Tibial artery (tissue), 4 donors: ENCODE results near the gene WIZ.

Experiments used
- DNase-seq, 2 donors: peaks; one replicate each; pipeline ENCODE4 v3.0.0-alpha.2; 2019
- H3K27ac ChIP-seq, 2 donors: fragments of 200-600 bp; sonication (generic) in 1 of 2; 1 replicate in 1 of 2; 2 replicates in 1 of 2; pipeline ENCODE4 v1.5.1; 2018 to 2019; ENCODE audit warnings: mild to moderate bottlenecking in 1 of 2
- H3K27me3 ChIP-seq, 2 donors: fragments of 200-600 bp; sonication (generic) in 1 of 2; one replicate each; pipeline versions ENCODE4 v1.5.1 to v1.6.0; 2016 to 2019
- H3K36me3 ChIP-seq, 3 donors: fragments of 200-600 bp; sonication (generic) in 2 of 3; one replicate each; pipeline ENCODE4 v1.5.1; 2016 to 2019; ENCODE audit warnings: mild to moderate bottlenecking in 2 of 3
- H3K4me1 ChIP-seq, 4 donors: fragments of 200-600 bp; sonication (generic) in 2 of 4; 1 replicate in 3 of 4; 2 replicates in 1 of 4; pipeline ENCODE4 v1.5.1; 2016 to 2019
- H3K4me3 ChIP-seq, 2 donors: fragments of 200-600 bp; sonication (generic) in 1 of 2; 1 replicate in 1 of 2; 2 replicates in 1 of 2; pipeline ENCODE4 v1.5.1; 2018 to 2019; ENCODE audit warnings: mild to moderate bottlenecking in 2 of 2
- H3K9me3 ChIP-seq, 3 donors: fragments of 200-600 bp; sonication (generic) in 1 of 3; one replicate each; pipeline ENCODE4 v1.5.1; 2016 to 2019
- intact Hi-C: fragments of 100-400 bp; cut with DNase I; formaldehyde crosslinking; loops from one replicate; pipeline ENCODE4 v1.15.0; 2023; ENCODE audit warnings: low total_unique reads
- TF ChIP-seq, protein P1 (sequence below), 2 experiments: fragments of 200-600 bp in 1 of 2; fragments of 450-650 bp in 1 of 2; IDR thresholded peaks; one replicate each; pipeline ENCODE4 v1.5.1; 2017 to 2019; ENCODE audit warnings: antibody characterized with exemption in 2 of 2, mild to moderate bottlenecking in 1 of 2, moderate library complexity in 1 of 2

WIZ gene

DNA sequence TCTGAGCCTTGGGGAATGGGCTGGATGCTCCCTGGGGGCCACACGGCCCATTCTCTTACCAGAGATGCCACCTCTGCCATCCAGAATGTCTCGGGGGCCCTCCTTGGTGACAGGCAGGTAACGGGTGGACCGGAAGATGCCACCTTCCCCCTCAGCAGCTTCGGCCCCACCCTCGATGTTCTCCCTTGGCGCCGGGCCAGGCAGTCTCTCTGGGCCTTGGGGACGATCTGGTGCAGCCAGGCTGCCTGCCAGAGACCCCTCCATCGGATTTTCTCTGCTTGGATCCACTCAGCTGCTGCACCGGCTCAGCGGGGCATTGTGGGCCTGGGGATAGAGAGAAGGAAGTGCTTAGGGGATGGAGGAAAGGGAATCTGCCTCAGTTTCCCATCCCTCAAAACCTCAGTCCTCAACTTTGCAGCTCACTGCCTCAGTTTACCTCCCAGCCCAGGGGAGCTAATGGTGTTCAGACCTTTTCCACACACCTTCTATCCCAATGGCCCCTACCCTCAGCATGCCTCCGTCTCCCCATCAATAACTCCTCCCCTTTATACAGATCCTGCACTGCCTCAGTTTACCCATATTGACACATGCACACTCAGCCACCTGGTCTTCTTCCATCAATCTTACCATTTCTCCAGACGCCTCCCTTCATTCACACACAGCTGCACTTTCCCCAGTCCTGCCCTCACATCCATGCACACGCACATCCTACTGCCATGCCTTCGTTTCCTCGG lies 1.5 kb downstream of the WIZ start:
- DNase-seq = peak in 1 of 2 donors; percentile 67
- Histone ChIP-seq H3K36me3 (peaks cover 0 to 12% (median 0%) of the 10 kb centered on the region in 3 donors), H3K4me1 (peaks cover 0 to 63% (median 54%) of the 10 kb centered on the region in 4 donors), H3K27ac (peak overlapping the region; percentile 75 to 82), H3K9me3 (no peaks in the 10 kb centered on the region), H3K4me3 (no peak overlapping the region), H3K27me3 (no peaks in the 10 kb centered on the region)
- intact Hi-C loops = no loop called here
- TF ChIP-seq, protein P1, sequence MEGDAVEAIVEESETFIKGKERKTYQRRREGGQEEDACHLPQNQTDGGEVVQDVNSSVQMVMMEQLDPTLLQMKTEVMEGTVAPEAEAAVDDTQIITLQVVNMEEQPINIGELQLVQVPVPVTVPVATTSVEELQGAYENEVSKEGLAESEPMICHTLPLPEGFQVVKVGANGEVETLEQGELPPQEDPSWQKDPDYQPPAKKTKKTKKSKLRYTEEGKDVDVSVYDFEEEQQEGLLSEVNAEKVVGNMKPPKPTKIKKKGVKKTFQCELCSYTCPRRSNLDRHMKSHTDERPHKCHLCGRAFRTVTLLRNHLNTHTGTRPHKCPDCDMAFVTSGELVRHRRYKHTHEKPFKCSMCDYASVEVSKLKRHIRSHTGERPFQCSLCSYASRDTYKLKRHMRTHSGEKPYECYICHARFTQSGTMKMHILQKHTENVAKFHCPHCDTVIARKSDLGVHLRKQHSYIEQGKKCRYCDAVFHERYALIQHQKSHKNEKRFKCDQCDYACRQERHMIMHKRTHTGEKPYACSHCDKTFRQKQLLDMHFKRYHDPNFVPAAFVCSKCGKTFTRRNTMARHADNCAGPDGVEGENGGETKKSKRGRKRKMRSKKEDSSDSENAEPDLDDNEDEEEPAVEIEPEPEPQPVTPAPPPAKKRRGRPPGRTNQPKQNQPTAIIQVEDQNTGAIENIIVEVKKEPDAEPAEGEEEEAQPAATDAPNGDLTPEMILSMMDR (IDR thresholded peaks at IDR 0.05) = no peak

DNA sequence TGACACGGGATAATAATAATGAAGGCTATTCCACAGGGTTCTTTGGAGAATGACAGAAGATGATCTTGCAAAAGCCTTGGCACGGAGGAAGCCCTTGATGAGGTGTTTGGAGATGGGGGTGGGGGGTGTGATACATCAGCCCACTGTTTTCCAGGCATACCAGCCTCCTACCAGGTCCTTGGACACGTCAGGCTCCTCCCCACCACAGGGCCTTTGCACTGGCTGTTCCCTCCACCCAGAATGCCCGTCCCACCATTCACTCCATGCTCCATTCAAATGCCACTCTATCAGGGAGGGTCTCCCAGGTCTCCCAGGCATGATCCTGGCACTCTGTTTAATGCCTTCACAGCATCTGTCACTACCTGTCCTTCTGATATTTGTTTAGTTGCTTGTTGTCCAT lies 2.7 kb downstream of the WIZ start:
- peaks cover 0 to 12% (median 0%) of the 10 kb centered on the region in 3 donors for H3K36me3 ChIP-seq
- peak overlapping the region; percentile 75 to 79 for H3K27ac ChIP-seq
- TF ChIP-seq, protein P1 (IDR thresholded peaks at IDR 0.05) = no peak
- no peaks in the 10 kb centered on the region for H3K27me3 ChIP-seq
- DNase-seq = no peak
- no peak overlapping the region for H3K4me3 ChIP-seq
- no peaks in the 10 kb centered on the region for H3K9me3 ChIP-seq
- H3K4me1 ChIP-seq = peaks cover 0 to 59% (median 50%) of the 10 kb centered on the region in 4 donors
- intact Hi-C loops = no loop called here

DNA sequence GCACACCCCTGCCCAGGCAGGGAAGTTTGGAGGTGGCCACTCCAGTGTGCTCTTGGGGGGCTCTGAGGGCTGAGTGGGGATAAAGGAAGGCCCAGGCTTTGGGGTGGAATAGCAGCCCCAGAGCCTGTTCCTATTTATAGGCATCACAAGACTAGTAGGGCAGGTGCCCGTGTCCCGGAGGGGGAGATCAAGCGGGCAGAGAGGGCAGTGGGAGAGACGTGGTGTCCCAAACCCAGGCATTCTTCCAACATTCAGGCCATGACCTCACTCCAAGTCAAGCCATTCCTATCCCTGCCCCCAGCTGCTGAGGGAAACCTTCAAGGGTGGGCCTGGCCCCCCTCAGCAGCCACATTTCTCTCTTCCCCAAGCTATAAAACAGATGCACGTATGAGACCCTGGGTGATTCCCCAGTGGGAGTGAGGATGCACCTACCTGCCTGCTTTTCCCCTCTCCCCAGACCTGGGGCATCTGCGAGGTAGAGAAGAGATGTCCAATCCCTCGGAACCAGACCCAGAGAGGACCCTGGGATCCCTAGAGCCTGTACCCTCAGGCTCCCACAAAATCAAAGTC lies 3.9 kb downstream of the WIZ start:
- no peak overlapping the region for H3K4me3 ChIP-seq
- peak overlapping the region; percentile 75 to 79 for H3K27ac ChIP-seq
- TF ChIP-seq, protein P1 (IDR thresholded peaks at IDR 0.05) = no peak
- no peaks in the 10 kb centered on the region for H3K27me3 ChIP-seq
- H3K36me3 ChIP-seq = peaks cover 0 to 12% (median 0%) of the 10 kb centered on the region in 3 donors
- intact Hi-C loops = no loop called here
- peaks cover 0 to 56% (median 48%) of the 10 kb centered on the region in 4 donors for H3K4me1 ChIP-seq
- peak in 1 of 2 donors; percentile 88 for DNase-seq
- H3K9me3 ChIP-seq = no peaks in the 10 kb centered on the region

DNA sequence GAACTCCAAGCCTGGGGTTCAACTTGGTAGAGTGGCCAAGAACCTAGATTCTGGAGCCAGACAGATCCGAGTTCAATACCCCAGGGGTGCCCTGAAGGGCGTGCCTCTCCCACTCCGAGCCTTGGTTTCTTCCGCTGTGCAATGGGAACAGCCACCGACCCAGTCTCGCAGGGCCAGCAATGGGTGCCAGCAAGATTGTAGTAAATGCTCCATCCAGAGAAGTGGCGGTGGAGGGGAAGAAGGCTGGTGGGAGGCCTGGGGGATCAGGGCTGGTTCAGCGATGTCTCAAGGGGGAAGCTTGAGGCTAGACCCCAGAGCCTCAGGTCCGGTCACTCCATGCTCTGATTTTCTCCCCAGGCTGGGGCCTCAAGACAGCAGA lies 4.5 kb downstream of the WIZ start:
- intact Hi-C loops = no loop called here
- TF ChIP-seq, protein P1 (IDR thresholded peaks at IDR 0.05) = no peak
- H3K4me3 ChIP-seq = no peak overlapping the region
- no peaks in the 10 kb centered on the region for H3K27me3 ChIP-seq
- no peaks in the 10 kb centered on the region for H3K9me3 ChIP-seq
- peaks cover 0 to 56% (median 48%) of the 10 kb centered on the region in 4 donors for H3K4me1 ChIP-seq
- DNase-seq = no peak
- H3K27ac ChIP-seq = peak overlapping the region; percentile 75 to 79
- peaks cover 0 to 12% (median 0%) of the 10 kb centered on the region in 3 donors for H3K36me3 ChIP-seq

DNA sequence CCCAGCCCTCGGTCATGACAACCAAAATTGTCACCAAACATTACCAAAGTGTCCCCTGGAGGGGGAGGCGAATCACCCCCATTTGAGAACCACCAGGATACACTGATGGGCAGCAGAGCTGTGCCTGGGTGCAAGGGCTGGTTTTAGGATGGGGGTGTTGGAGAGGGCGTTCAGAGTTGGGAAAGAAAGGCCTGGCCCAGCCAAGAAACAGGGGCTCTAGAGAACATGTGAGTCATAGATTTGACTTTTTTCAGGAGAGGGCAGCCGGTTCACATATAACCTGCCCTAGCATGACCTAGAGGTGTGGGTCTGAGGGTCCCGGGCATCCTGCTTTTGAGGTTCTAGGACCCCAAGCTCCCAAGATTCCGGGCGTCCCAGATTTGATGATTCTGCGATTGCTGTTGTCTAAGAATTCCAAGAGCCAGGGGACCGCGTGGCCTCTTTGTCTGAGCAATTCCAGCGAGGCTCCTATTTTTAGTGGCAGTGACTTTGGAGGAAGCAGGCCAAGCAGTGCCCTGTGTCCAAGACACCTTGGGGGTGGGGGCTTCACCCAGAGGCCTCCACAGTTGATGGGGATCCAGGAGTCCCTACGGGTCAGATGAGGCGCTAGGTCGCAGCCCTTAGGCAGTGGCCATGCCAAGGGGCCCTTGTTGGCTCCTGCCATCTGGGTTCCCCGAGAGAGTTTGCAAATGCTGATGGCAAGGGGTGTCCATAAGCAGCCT lies 5.1 kb downstream of the WIZ start:
- no peaks in the 10 kb centered on the region for H3K9me3 ChIP-seq
- peaks cover 0 to 61% (median 51%) of the 10 kb centered on the region in 4 donors for H3K4me1 ChIP-seq
- no peak overlapping the region for H3K4me3 ChIP-seq
- intact Hi-C loops = no loop called here
- peaks cover 0 to 17% (median 0%) of the 10 kb centered on the region in 3 donors for H3K36me3 ChIP-seq
- no peaks in the 10 kb centered on the region for H3K27me3 ChIP-seq
- peak in 1 of 2 donors; percentile 82 for DNase-seq
- peak overlapping the region; percentile 75 to 79 for H3K27ac ChIP-seq
- TF ChIP-seq, protein P1 (IDR thresholded peaks at IDR 0.05) = no peak
